ENCODE results near the gene RPS6KA1. TPM values are rescaled to one million over a fixed set of nuclear protein-coding genes. Genes with fewer than 3 reads are reported as not detected.

The RPS6KA1 gene
- total RNA-seq, 4 donors from 2014 or later: 5.3 to 85.5 (median 13.9) TPM

DNA sequence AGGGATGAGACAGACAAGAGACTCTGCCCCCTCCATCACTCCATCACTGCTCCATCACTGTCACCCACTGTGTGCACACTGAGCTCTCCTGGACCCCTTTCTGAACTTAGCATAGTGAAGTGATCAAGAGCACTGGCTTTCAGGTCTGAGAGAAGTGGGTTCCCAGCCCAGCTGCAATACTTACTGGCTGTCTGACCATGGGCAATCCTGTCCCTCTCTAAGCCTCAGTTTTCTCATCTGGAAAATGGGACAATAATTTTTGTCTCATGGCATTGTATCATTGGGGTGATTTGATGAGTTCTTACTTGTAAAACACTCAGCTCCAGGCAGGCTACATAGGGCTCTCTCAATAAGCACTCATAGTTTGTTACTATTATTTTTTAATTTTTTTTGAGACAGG, 7.5 kb upstream of the RPS6KA1 start:
- TF ChIP-seq, protein P1, sequence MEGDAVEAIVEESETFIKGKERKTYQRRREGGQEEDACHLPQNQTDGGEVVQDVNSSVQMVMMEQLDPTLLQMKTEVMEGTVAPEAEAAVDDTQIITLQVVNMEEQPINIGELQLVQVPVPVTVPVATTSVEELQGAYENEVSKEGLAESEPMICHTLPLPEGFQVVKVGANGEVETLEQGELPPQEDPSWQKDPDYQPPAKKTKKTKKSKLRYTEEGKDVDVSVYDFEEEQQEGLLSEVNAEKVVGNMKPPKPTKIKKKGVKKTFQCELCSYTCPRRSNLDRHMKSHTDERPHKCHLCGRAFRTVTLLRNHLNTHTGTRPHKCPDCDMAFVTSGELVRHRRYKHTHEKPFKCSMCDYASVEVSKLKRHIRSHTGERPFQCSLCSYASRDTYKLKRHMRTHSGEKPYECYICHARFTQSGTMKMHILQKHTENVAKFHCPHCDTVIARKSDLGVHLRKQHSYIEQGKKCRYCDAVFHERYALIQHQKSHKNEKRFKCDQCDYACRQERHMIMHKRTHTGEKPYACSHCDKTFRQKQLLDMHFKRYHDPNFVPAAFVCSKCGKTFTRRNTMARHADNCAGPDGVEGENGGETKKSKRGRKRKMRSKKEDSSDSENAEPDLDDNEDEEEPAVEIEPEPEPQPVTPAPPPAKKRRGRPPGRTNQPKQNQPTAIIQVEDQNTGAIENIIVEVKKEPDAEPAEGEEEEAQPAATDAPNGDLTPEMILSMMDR (IDR thresholded peaks at IDR 0.05; ENCODE audit: low read depth): no peak

DNA sequence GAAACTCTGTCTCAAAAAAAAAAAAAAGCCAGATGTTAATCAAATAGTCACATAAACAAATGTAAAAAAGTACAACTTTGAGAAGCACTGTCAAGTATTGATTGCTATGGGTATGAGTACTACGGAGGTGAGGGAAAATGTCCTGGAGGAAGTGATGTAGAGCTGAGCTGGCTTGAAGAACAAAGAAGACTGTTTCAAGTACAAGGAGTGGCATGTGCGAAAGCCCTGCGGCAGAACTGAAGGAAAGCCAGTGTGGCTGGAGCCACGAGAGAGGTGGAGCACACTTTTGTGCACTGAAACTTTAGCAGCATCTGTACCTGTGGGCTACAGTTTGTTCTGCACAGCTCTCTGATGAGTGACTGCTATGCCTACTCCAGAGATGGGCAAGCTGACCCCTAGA, 5.4 kb upstream of the RPS6KA1 start:
- TF ChIP-seq, protein P1 (IDR thresholded peaks at IDR 0.05; ENCODE audit: low read depth): no peak

DNA sequence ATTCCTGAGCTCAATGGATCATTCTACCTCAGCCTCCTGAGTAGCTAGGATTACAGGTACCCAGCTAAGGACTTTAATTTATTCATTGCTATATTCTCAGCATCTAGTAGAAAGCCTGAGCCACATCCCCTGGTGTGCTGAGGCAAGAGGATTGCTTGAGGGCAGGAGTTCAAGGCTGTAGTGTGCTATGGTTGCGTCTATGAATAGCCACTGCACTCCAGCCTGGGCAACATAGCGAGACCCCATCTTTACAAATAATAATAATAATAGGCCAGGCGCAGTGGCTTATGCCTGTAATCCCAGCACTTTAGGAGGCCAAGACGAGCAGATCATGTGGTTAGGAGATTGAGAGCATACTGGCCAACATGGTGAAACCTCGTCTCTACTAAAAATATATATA, 3.3 kb upstream of the RPS6KA1 start:
- TF ChIP-seq, protein P1 (IDR thresholded peaks at IDR 0.05; ENCODE audit: low read depth): no peak

DNA sequence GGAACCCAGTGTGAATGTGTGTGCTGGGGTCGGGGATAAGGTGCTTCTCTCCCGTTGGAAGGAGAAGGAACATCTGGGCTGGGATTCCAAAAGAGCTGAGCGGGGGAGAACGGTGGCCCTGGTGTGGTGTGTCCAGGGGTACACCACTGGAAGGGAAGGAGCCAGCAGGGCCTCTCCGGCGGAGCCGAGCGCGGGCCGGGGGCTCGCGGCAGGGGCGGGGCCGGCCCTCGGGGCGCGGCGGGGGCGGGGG, 231 bp upstream of the RPS6KA1 start:
- TF ChIP-seq, protein P1 (IDR thresholded peaks at IDR 0.05; ENCODE audit: low read depth): no peak

DNA sequence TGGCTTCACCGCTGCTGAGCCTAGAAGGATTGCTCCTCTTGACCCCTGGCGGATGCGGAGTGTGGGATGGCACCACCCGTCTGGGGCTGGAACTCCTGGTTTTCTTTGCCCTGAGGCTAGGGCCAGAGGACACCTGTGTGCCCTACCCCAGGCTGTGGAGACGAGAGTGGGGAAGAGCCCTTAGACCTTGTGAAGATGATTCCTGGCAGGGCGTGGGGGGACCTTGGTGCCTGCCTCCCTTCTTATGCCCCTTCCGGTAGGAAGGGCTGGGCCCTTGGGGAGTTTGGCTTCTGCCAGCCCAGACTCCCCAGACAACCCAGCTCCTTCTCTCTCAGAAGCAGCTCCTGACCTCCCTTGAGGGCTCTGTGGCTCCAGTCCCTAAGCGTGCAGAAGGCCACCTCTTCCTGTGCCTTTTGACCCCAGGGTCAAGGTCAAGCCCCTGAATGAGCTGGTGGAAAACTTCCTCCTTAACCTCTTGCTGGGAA, 891 bp downstream of the RPS6KA1 start:
- TF ChIP-seq, protein P1 (IDR thresholded peaks at IDR 0.05; ENCODE audit: low read depth): no peak

DNA sequence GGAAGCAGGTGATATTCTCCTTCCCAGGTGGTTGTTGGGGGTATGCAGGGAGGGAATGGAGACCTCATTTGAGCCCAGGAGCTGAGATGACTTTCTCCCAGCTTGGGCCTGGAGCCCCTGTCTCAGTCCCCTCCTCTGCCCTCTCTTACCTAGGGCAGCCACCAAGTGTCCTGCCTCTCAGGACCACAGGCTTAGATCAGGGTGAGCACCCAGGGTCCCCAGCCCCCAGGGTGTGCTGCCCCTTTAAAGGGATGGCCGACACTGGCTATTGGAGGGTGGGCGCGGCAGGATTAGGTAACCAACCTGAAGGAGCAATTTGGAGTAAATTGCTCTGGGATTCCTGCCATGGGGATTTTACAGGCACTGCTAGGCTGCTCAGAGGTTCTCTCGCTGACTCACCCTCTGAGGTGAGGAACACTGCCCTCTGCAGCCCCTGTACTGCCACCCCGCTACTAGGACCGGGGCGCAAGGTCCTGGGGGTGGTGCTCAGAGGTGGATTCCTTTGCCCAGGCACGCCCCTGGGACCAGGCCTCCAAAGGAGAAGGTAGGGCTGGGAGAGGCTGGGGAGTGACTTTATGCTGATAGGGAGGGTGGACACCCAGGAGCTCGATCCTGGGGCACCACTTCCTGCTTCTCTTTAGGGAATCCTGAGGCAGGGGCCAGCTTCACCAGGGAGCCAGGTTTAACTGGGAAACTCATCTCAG, 1.5 kb downstream of the RPS6KA1 start:
- TF ChIP-seq, protein P1 (IDR thresholded peaks at IDR 0.05; ENCODE audit: low read depth): no peak

DNA sequence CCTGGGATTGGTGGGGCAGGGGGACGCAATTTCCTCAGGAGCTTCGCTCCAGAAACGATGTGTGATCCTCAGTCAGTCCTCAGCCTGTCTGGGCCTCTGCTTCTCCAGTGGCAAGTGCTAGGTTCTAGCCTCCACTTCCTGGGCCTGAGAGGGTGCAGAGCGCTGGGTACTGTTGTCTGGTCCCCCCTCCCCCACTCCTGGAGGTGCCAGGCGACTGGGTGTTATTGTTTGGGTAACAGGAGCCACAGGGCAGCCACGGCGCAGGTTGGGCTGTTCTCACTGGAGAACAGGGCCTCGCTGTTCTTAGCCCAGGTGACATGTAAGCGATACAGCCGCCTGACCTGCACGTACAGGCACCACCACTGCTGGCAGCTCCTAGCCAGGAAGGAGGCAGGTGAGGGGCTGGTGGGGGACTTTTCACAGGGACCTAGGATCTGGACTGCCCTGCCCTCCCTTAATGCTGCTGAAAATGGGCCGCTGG, 2.1 kb downstream of the RPS6KA1 start:
- TF ChIP-seq, protein P1 (IDR thresholded peaks at IDR 0.05; ENCODE audit: low read depth): no peak
